H9 (cell line): ENCODE data around the gene SOSTDC1. TPM values are rescaled to one million over a fixed set of nuclear protein-coding genes. Genes with fewer than 3 reads are reported as not detected.

Experiments
- DNase-seq: peaks from one replicate; pipeline ENCODE4 v3.0.0-alpha.2; 2017
- H2AFZ ChIP-seq: one replicate; pipeline ENCODE4 v1.6.1; 2013; ENCODE audit warnings: mild to moderate bottlenecking, low read length, control low read depth, moderate library complexity
- H2AK5ac ChIP-seq: 2 replicates; pipeline ENCODE4 v1.6.1; 2013; ENCODE audit warnings: low read length, control low read depth, mixed read lengths; ENCODE audit not compliant: insufficient read length
- H2BK120ac ChIP-seq: one replicate; pipeline ENCODE4 v1.6.1; 2013; ENCODE audit warnings: low read depth, mild to moderate bottlenecking, low read length, control low read depth, inconsistent platforms; ENCODE audit not compliant: poor library complexity, severe bottlenecking
- H2BK12ac ChIP-seq: 2 replicates; pipeline ENCODE4 v1.6.1; 2013; ENCODE audit warnings: low read length, control low read depth, mixed read lengths, low read depth; ENCODE audit not compliant: insufficient read length
- H2BK15ac ChIP-seq: 2 replicates; pipeline ENCODE4 v1.6.1; 2013; ENCODE audit warnings: low read depth, low read length, control low read depth
- H2BK20ac ChIP-seq: one replicate; pipeline ENCODE4 v1.6.1; 2013; ENCODE audit warnings: low read depth, mild to moderate bottlenecking, low read length, control low read depth, inconsistent platforms; ENCODE audit not compliant: poor library complexity, severe bottlenecking
- H2BK5ac ChIP-seq: 2 replicates; pipeline ENCODE4 v1.6.1; 2013; ENCODE audit warnings: low read length, control low read depth, mixed read lengths; ENCODE audit not compliant: insufficient read length
- H3K14ac ChIP-seq: 2 replicates; pipeline ENCODE4 v1.6.1; 2013; ENCODE audit warnings: low read length, control low read depth; ENCODE audit not compliant: insufficient read depth
- H3K18ac ChIP-seq: 2 replicates; pipeline ENCODE4 v1.6.1; 2013; ENCODE audit warnings: low read depth, mild to moderate bottlenecking, mixed read lengths, low read length, control low read depth; ENCODE audit not compliant: insufficient read length
- H3K23ac ChIP-seq: 2 replicates; pipeline ENCODE4 v1.6.1; 2013; ENCODE audit warnings: low read length, control low read depth, mixed read lengths, low read depth; ENCODE audit not compliant: insufficient read length
- H3K23me2 ChIP-seq: 2 replicates; pipeline ENCODE4 v1.6.1; 2013; ENCODE audit warnings: low read depth, mild to moderate bottlenecking, mixed read lengths, low read length, control low read depth; ENCODE audit not compliant: insufficient read length, poor library complexity, severe bottlenecking
- H3K27ac ChIP-seq: 2 replicates; pipeline ENCODE4 v1.5.1; 2013; ENCODE audit warnings: low read length, control low read depth, mixed read lengths, low read depth; ENCODE audit not compliant: insufficient read length
- H3K27me3 ChIP-seq: 2 replicates; pipeline ENCODE4 v1.6.1; 2013; ENCODE audit warnings: low read length, control low read depth, inconsistent platforms; ENCODE audit not compliant: insufficient read depth
- H3K4ac ChIP-seq: 2 replicates; pipeline ENCODE4 v1.6.1; 2013; ENCODE audit warnings: low read depth, mild to moderate bottlenecking, control low read depth, inconsistent platforms, low read length, moderate library complexity
- H3K4me1 ChIP-seq: 2 replicates; pipeline ENCODE4 v1.6.1; 2013; ENCODE audit warnings: low read length, control low read depth, inconsistent platforms; ENCODE audit not compliant: insufficient read depth
- H3K4me2 ChIP-seq: 2 replicates; pipeline ENCODE4 v1.6.1; 2013; ENCODE audit warnings: low read length, control low read depth, mixed read lengths; ENCODE audit not compliant: insufficient read length, insufficient read depth
- H3K56ac ChIP-seq: 2 replicates; pipeline ENCODE4 v1.6.1; 2013; ENCODE audit warnings: low read depth, mild to moderate bottlenecking, mixed read lengths, low read length, control low read depth; ENCODE audit not compliant: insufficient read length
- H3K79me1 ChIP-seq: 2 replicates; pipeline ENCODE4 v1.6.1; 2013; ENCODE audit warnings: low read depth, mild to moderate bottlenecking, moderate library complexity, low read length, control low read depth, inconsistent platforms; ENCODE audit not compliant: insufficient read depth, poor library complexity, severe bottlenecking
- H3K79me2 ChIP-seq: 2 replicates; pipeline ENCODE4 v1.6.1; 2013; ENCODE audit warnings: low read length, control low read depth, inconsistent platforms; ENCODE audit not compliant: insufficient read depth
- H3K9ac ChIP-seq: 2 replicates; pipeline ENCODE4 v1.6.1; 2013; ENCODE audit warnings: low read length, control low read depth, mixed read lengths; ENCODE audit not compliant: insufficient read length; ENCODE audit errors: extremely low read depth
- H3K9me3 ChIP-seq: one replicate; pipeline ENCODE4 v1.6.1; 2013; ENCODE audit warnings: low read depth, low read length, inconsistent platforms; ENCODE audit not compliant: control insufficient read depth
- H3T11ph ChIP-seq: one replicate; pipeline ENCODE4 v1.6.1; 2013; ENCODE audit warnings: mild to moderate bottlenecking, low read length, control low read depth, inconsistent platforms
- H4K20me1 ChIP-seq: one replicate; pipeline ENCODE4 v1.6.1; 2013; ENCODE audit not compliant: control insufficient read depth, insufficient read length, insufficient read depth
- H4K5ac ChIP-seq: 2 replicates; pipeline ENCODE4 v1.6.1; 2013; ENCODE audit warnings: low read depth, mild to moderate bottlenecking, mixed read lengths, low read length, control low read depth; ENCODE audit not compliant: insufficient read length
- H4K8ac ChIP-seq: replicated peaks from 2 replicates; pipeline ENCODE4 v1.6.1; 2013; ENCODE audit warnings: low read length, control low read depth, mixed read lengths, low read depth; ENCODE audit not compliant: insufficient read length
- H4K91ac ChIP-seq: 2 replicates; pipeline ENCODE4 v1.6.1; 2013; ENCODE audit warnings: low read depth, mild to moderate bottlenecking, moderate library complexity, mixed read lengths, low read length, control low read depth; ENCODE audit not compliant: insufficient read length
- H3K27ac Mint-ChIP-seq, 3 experiments: 2 replicates in 2 of 3; 3 replicates in 1 of 3; pipeline ENCODE4 v1.8.0; 2020 to 2021; ENCODE audit warnings: mixed read lengths in 3 of 3, mild to moderate bottlenecking in 1 of 3, moderate library complexity in 1 of 3
- H3K27me3 Mint-ChIP-seq: 2 replicates; pipeline ENCODE4 v1.8.0; 2021; ENCODE audit warnings: low read depth, mild to moderate bottlenecking, moderate library complexity, mixed read lengths
- H3K36me3 Mint-ChIP-seq, 3 experiments: 2 replicates in 2 of 3; 3 replicates in 1 of 3; pipeline ENCODE4 v1.8.0; 2020 to 2021; ENCODE audit warnings: low read depth in 3 of 3, mixed read lengths in 3 of 3; ENCODE audit not compliant: insufficient read depth in 1 of 3
- H3K4me1 Mint-ChIP-seq, 2 experiments: 2 replicates each; pipeline ENCODE4 v1.8.0; 2020; ENCODE audit warnings: mixed read lengths in 2 of 2
- H3K4me3 Mint-ChIP-seq, 2 experiments: 2 replicates in 1 of 2; 3 replicates in 1 of 2; pipeline ENCODE4 v1.8.0; 2020 to 2021; ENCODE audit warnings: mild to moderate bottlenecking in 2 of 2, mixed read lengths in 2 of 2, moderate library complexity in 1 of 2
- H3K9me3 Mint-ChIP-seq, 2 experiments: 2 replicates in 1 of 2; 3 replicates in 1 of 2; pipeline ENCODE4 v1.8.0; 2020; ENCODE audit warnings: mild to moderate bottlenecking in 2 of 2, mixed read lengths in 2 of 2, moderate library complexity in 1 of 2
- CTCF ChIP-seq: fragments of 200-600 bp; sonication (generic); conservative IDR thresholded peaks from 3 replicates; pipeline ENCODE4 v1.8.0; 2021; ENCODE audit warnings: antibody characterized with exemption, mild to moderate bottlenecking
- WGBS: extraction: QIAGEN DNeasy Blood & Tissue Kit; methylation state at CpG from one replicate; pipeline ENCODE4 v1.1.7; 2013; ENCODE audit warnings: missing lambda C conversion rate, low lambda C conversion rate, mixed read lengths; ENCODE audit not compliant: insufficient read length; ENCODE audit errors: extremely low coverage; 5-methylcytosine and 5-hydroxymethylcytosine counted together
- total RNA-seq: library from RNA; stranded (reverse); gene quantifications from 2 replicates; pipeline ENCODE4 v1.2.1, GENCODE V29; 2021

The SOSTDC1 gene
- total RNA-seq, 1 experiment from 2014 or later = not detected

GRCh38 chr7:16421333-16422102 lies 44.0 kb downstream of the SOSTDC1 start, which contains the start of gene CRPPA:
TSS of gene CRPPA (minus strand) at chr7:16421538. CDS start at chr7:16421322, 216 bp downstream.
- TF ChIP-seq CTCF = no peak
- Histone ChIP-seq H3K14ac (peak within 1 kb of the TSS; percentile 81), H2BK5ac (no peak within 1 kb of the TSS), H3K27me3 (no peaks in the 10 kb centered on the region), H4K20me1 (no peaks in the 10 kb centered on the region), H4K91ac (no peak within 1 kb of the TSS), H2BK12ac (no peak within 1 kb of the TSS), H4K8ac (no peak within 1 kb of the TSS), H3K79me1 (no peaks in the 10 kb centered on the region), H2BK20ac (no peak within 1 kb of the TSS), H3T11ph (no peak within 1 kb of the TSS), H3K18ac (peak within 1 kb of the TSS; percentile 64), H2BK120ac (no peak within 1 kb of the TSS), H2AK5ac (no peak within 1 kb of the TSS), H3K4me1 (no peaks in the 10 kb centered on the region), H3K4me2 (peak within 1 kb of the TSS; percentile 79), H3K56ac (no peak within 1 kb of the TSS), H4K5ac (no peak within 1 kb of the TSS), H3K79me2 (no peaks in the 10 kb centered on the region), H3K4ac (no peak within 1 kb of the TSS), H3K23ac (no peak within 1 kb of the TSS), H3K9ac (peak within 1 kb of the TSS; percentile 60), H3K27ac (no peak within 1 kb of the TSS), H3K23me2 (peaks cover 9% of the 10 kb centered on the region), H2AFZ (peak within 1 kb of the TSS; percentile 53), H3K9me3 (no peaks in the 10 kb centered on the region), H2BK15ac (no peak within 1 kb of the TSS)
- no peaks in the 10 kb centered on the region for H3K9me3 Mint-ChIP-seq
- WGBS = no CpG with 5 or more reads among the region's 50 CpGs
- H3K27ac Mint-ChIP-seq = peak within 1 kb of the TSS in 2 of 3 experiments; percentile 34 to 86; a peak in 5 of 7 replicates
- H3K27me3 Mint-ChIP-seq = peaks cover 26% of the 10 kb centered on the region
- DNase-seq = peak; percentile 55
- peaks cover 17 to 19% of the 10 kb centered on the region in 2 experiments for H3K4me1 Mint-ChIP-seq
- H3K4me3 Mint-ChIP-seq = peak within 1 kb of the TSS; percentile 86 to 87
- H3K36me3 Mint-ChIP-seq = no peaks in the 10 kb centered on the region
